HepG2 (cell line): ENCODE results near the gene THEM4. TPM values are rescaled to one million over a fixed set of nuclear protein-coding genes. Genes with fewer than 3 reads are reported as not detected.

ENCODE experiments used
- GABPB1 ChIP-seq: IDR thresholded peaks from 2 replicates; pipeline ENCODE4 v1.6.1; 2016; ENCODE audit warnings: mild to moderate bottlenecking, missing genetic modification reagents, moderate library complexity, missing compliant biosample characterization
- MEIS1 ChIP-seq: sonication (generic); formaldehyde crosslinking; IDR thresholded peaks from 2 replicates; pipeline ENCODE4 v1.9.0; 2021; ENCODE audit warnings: mild to moderate bottlenecking, missing genetic modification reagents, moderate library complexity, borderline replicate concordance
- SRF ChIP-seq: IDR thresholded peaks from 2 replicates; pipeline ENCODE4 v1.6.1; 2011; ENCODE audit warnings: mild to moderate bottlenecking, low read depth, low read length, moderate library complexity
- ZNF12 ChIP-seq: sonication (generic); formaldehyde crosslinking; IDR thresholded peaks from 2 replicates; pipeline ENCODE4 v1.5.0; 2020; ENCODE audit warnings: missing genetic modification reagents
- ZNF3 ChIP-seq: IDR thresholded peaks from 2 replicates; pipeline ENCODE4 v1.7.0; 2017; ENCODE audit warnings: inconsistent platforms
- ZNF614 ChIP-seq: IDR thresholded peaks from 2 replicates; pipeline ENCODE4 v1.6.1; 2018; ENCODE audit warnings: missing biosample characterization, missing genetic modification reagents, inconsistent platforms, borderline replicate concordance
- ZNF766 ChIP-seq: sonication (generic); formaldehyde crosslinking; IDR thresholded peaks from 2 replicates; pipeline ENCODE4 v1.5.0; 2020; ENCODE audit warnings: missing genetic modification reagents, borderline replicate concordance
- ZNF816 ChIP-seq: sonication (generic); formaldehyde crosslinking; IDR thresholded peaks from 2 replicates; pipeline ENCODE4 v1.8.0; 2022; ENCODE audit warnings: missing genetic modification reagents, mild to moderate bottlenecking, borderline replicate concordance
- polyA plus RNA-seq, 8 experiments: library from polyadenylated mRNA; depleted of rRNA in 3 of 8; stranded (reverse) in 7 of 8; unstranded in 1 of 8; fragments of >200 nt; fragmentation: Illumina TruSeq in 4 of 8; extraction: Trizol in 4 of 8; gene quantifications; 2 replicates each; pipeline versions ENCODE4 v1.2.1 to v1.2.3, GENCODE V29; 2011 to 2016; ENCODE audit warnings: low read depth in 4 of 8, missing spikeins in 1 of 8, mixed read lengths in 1 of 8; ENCODE audit not compliant: insufficient read depth in 1 of 8
- total RNA-seq, 5 experiments: library from RNA; depleted of rRNA; stranded (reverse); fragments of >200 nt; fragmentation: Illumina TruSeq; extraction: Trizol; gene quantifications; 2 replicates each; pipeline ENCODE4 v1.2.3, GENCODE V29; 2016; ENCODE audit warnings: low read depth in 1 of 5
- TF ChIP-seq, protein P1 (sequence below): sonication (generic); formaldehyde crosslinking; IDR thresholded peaks from one replicate; pipeline ENCODE4 v1.5.1; 2020; ENCODE audit warnings: mild to moderate bottlenecking, missing genetic modification reagents; ENCODE audit errors: not compliant biosample characterization
- TF ChIP-seq, protein P2 (sequence below): sonication (generic); formaldehyde crosslinking; IDR thresholded peaks from 2 replicates; pipeline ENCODE4 v1.5.0; 2020; ENCODE audit warnings: missing genetic modification reagents, mild to moderate bottlenecking, borderline replicate concordance
- TF ChIP-seq, protein P3 (sequence below): sonication (generic); formaldehyde crosslinking; IDR thresholded peaks from 2 replicates; pipeline ENCODE4 v1.5.0; 2020; ENCODE audit warnings: missing genetic modification reagents, mild to moderate bottlenecking, borderline replicate concordance
- TF ChIP-seq, protein P4 (sequence below): sonication (generic); formaldehyde crosslinking; IDR thresholded peaks from 2 replicates; pipeline ENCODE4 v1.5.1; 2020; ENCODE audit warnings: missing genetic modification reagents, mild to moderate bottlenecking, borderline replicate concordance
- TF ChIP-seq, protein P5 (sequence below): sonication (generic); formaldehyde crosslinking; IDR thresholded peaks from 2 replicates; pipeline ENCODE4 v1.9.0; 2022; ENCODE audit warnings: low read depth, missing genetic modification reagents

THEM4 gene
- total and polyA plus RNA-seq, 2 of the 13 experiments (the other 11 are each of a cell fraction or from before 2014, with no cell fraction given), result 10.9 to 13.9 TPM

DNA sequence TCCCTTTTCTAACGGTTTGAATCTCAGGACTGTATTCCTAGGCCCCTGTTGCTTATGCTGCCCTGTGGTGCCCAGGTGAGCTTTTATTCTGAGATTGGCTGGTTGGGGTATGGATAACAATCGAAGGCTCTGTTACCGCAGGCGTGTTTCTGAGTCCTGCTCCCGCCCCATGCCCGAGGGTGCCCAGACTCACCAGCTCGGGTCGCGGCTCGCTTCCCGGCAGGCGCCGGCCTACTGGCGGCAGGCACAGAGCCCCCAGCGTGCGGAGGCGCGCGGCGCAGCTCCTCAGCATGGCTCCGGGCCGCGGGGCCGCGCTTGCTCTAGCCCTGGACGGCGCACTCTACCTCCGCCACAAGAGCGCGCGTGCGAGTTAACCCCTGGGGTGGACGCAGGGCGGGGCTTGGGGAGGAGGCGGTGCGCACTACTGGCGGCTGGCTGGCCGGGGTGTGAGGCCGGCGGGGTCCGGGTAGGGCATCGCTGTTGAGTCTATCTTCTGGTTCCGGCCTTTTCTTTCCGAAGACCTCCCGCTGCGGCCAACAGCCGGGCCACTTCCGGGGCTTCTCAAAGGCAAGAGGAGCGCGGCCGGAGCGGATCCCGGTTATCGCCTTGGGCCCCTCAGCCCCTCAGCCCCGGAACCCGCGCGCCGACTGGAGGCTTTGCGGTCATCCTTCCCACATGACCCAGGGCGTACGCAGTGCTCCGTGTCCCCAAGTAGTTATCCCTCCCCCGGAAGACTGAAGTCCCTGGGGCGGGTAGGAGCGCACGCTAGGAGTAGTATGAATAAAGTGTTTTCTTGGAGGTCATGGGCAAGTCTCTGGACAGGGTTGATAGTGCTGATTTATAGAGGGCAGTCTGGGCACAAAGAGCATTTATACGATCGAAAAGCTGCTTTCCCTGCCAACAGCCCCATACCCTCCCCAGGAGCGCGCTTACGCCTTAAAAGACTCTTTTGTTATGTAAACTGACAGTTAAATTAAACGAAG lies at the start of gene THEM4 (continued):
- TF ChIP-seq, protein P1, sequence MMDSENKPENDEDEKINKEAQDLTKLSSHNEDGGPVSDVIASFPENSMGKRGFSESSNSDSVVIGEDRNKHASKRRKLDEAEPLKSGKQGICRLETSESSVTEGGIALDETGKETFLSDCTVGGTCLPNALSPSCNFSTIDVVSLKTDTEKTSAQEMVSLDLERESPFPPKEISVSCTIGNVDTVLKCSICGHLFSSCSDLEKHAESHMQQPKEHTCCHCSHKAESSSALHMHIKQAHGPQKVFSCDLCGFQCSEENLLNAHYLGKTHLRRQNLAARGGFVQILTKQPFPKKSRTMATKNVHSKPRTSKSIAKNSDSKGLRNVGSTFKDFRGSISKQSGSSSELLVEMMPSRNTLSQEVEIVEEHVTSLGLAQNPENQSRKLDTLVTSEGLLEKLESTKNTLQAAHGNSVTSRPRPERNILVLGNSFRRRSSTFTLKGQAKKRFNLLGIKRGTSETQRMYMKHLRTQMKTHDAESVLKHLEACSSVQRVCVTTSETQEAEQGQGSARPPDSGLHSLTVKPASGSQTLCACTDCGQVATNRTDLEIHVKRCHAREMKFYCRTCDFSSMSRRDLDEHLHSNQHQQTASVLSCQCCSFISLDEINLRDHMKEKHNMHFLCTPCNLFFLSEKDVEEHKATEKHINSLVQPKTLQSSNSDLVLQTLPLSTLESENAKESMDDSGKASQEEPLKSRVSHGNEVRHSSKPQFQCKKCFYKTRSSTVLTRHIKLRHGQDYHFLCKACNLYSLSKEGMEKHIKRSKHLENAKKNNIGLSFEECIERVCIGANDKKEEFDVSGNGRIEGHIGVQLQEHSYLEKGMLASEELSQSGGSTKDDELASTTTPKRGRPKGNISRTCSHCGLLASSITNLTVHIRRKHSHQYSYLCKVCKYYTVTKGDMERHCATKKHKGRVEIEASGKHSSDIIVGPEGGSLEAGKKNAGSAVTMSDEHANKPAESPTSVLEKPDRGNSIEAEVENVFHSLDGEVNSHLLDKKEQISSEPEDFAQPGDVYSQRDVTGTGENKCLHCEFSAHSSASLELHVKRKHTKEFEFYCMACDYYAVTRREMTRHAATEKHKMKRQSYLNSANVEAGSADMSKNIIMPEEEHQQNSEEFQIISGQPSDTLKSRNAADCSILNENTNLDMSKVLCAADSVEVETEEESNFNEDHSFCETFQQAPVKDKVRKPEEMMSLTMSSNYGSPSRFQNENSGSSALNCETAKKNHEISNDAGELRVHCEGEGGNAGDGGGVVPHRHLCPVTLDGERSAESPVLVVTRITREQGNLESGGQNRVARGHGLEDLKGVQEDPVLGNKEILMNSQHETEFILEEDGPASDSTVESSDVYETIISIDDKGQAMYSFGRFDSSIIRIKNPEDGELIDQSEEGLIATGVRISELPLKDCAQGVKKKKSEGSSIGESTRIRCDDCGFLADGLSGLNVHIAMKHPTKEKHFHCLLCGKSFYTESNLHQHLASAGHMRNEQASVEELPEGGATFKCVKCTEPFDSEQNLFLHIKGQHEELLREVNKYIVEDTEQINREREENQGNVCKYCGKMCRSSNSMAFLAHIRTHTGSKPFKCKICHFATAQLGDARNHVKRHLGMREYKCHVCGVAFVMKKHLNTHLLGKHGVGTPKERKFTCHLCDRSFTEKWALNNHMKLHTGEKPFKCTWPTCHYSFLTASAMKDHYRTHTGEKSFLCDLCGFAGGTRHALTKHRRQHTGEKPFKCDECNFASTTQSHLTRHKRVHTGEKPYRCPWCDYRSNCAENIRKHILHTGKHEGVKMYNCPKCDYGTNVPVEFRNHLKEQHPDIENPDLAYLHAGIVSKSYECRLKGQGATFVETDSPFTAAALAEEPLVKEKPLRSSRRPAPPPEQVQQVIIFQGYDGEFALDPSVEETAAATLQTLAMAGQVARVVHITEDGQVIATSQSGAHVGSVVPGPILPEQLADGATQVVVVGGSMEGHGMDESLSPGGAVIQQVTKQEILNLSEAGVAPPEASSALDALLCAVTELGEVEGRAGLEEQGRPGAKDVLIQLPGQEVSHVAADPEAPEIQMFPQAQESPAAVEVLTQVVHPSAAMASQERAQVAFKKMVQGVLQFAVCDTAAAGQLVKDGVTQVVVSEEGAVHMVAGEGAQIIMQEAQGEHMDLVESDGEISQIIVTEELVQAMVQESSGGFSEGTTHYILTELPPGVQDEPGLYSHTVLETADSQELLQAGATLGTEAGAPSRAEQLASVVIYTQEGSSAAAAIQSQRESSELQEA, result peak; percentile 83
- TF ChIP-seq MEIS1 (CRISPR knock-in tag), result no peak
- TF ChIP-seq GABPB1 (CRISPR knock-in tag), result peak; percentile 97
- peak; percentile 69; the same call in 1 of the 2 replicates for TF ChIP-seq ZNF614 (CRISPR knock-in tag)
- TF ChIP-seq ZNF12 (CRISPR knock-in tag), result no peak
- peak; percentile 76; the same call in 1 of the 2 replicates for TF ChIP-seq ZNF816 (CRISPR knock-in tag)
- TF ChIP-seq SRF, result 0 out of 2 replicates have a peak, but pooled peaks have one; percentile 49
- TF ChIP-seq, protein P2, sequence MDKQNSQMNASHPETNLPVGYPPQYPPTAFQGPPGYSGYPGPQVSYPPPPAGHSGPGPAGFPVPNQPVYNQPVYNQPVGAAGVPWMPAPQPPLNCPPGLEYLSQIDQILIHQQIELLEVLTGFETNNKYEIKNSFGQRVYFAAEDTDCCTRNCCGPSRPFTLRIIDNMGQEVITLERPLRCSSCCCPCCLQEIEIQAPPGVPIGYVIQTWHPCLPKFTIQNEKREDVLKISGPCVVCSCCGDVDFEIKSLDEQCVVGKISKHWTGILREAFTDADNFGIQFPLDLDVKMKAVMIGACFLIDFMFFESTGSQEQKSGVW (CRISPR knock-in tag), result peak; percentile 51; the same call in 1 of the 2 replicates
- TF ChIP-seq, protein P3, sequence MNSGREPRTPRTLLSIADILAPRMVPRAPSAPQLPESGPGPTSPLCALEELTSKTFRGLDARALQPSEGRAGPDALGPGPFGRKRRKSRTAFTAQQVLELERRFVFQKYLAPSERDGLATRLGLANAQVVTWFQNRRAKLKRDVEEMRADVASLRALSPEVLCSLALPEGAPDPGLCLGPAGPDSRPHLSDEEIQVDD, result peak; percentile 20; the same call in 1 of the 2 replicates
- TF ChIP-seq, protein P4, sequence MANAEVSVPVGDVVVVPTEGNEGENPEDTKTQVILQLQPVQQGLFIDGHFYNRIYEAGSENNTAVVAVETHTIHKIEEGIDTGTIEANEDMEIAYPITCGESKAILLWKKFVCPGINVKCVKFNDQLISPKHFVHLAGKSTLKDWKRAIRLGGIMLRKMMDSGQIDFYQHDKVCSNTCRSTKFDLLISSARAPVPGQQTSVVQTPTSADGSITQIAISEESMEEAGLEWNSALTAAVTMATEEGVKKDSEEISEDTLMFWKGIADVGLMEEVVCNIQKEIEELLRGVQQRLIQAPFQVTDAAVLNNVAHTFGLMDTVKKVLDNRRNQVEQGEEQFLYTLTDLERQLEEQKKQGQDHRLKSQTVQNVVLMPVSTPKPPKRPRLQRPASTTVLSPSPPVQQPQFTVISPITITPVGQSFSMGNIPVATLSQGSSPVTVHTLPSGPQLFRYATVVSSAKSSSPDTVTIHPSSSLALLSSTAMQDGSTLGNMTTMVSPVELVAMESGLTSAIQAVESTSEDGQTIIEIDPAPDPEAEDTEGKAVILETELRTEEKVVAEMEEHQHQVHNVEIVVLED (CRISPR knock-in tag), result peak; percentile 85
- TF ChIP-seq ZNF3, result no peak
- TF ChIP-seq, protein P5, sequence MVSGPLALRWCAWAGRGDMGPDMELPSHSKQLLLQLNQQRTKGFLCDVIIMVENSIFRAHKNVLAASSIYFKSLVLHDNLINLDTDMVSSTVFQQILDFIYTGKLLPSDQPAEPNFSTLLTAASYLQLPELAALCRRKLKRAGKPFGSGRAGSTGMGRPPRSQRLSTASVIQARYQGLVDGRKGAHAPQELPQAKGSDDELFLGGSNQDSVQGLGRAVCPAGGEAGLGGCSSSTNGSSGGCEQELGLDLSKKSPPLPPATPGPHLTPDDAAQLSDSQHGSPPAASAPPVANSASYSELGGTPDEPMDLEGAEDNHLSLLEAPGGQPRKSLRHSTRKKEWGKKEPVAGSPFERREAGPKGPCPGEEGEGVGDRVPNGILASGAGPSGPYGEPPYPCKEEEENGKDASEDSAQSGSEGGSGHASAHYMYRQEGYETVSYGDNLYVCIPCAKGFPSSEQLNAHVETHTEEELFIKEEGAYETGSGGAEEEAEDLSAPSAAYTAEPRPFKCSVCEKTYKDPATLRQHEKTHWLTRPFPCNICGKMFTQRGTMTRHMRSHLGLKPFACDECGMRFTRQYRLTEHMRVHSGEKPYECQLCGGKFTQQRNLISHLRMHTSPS (CRISPR knock-in tag), result peak; percentile 61; the same call in 1 of the 2 replicates
- TF ChIP-seq ZNF766 (CRISPR knock-in tag), result peak; percentile 55; the same call in 1 of the 2 replicates
